Fibroblast of lung (primary cell): ENCODE data around the gene SLC16A4. TPM values are rescaled to one million over a fixed set of nuclear protein-coding genes. Genes with fewer than 3 reads are reported as not detected.

Source experiments
- DNase-seq, 2 donors: peaks; one replicate each; pipeline versions ENCODE4 v3.0.0 to v3.0.0-alpha.2; 2010; ENCODE audit warnings: low read depth in 2 of 2
- H2AFZ ChIP-seq: 2 replicates; pipeline ENCODE4 v1.5.1; 2012; ENCODE audit warnings: low read length, control low read depth, inconsistent platforms
- H3K27ac ChIP-seq: 2 replicates; pipeline ENCODE4 v1.5.1; 2011; ENCODE audit warnings: low read length, control low read depth; ENCODE audit not compliant: insufficient read depth
- H3K27me3 ChIP-seq: 2 replicates; pipeline ENCODE4 v1.5.1; 2011; ENCODE audit warnings: mild to moderate bottlenecking, low read length; ENCODE audit not compliant: control insufficient read depth, insufficient read depth
- H3K36me3 ChIP-seq: 2 replicates; pipeline ENCODE4 v1.5.1; 2011; ENCODE audit warnings: low read length; ENCODE audit not compliant: control insufficient read depth, insufficient read depth
- H3K4me1 ChIP-seq: 2 replicates; pipeline ENCODE4 v1.5.1; 2011; ENCODE audit warnings: low read length; ENCODE audit not compliant: control insufficient read depth, insufficient read depth; ENCODE audit errors: extremely low read depth
- H3K4me2 ChIP-seq: 2 replicates; pipeline ENCODE4 v1.5.1; 2011; ENCODE audit warnings: low read length, control low read depth; ENCODE audit not compliant: insufficient read depth; ENCODE audit errors: extremely low read depth
- H3K4me3 ChIP-seq, 4 experiments: fragments of 200-600 bp in 1 of 4; sonication (generic) in 1 of 4; replicated peaks in 1 of 4; 2 replicates each; pipeline ENCODE4 v1.5.1; 2011 to 2016; ENCODE audit warnings: low read length in 4 of 4, low read depth in 3 of 4, mild to moderate bottlenecking in 3 of 4, control low read depth in 2 of 4, inconsistent platforms in 1 of 4, mixed read lengths in 1 of 4; ENCODE audit not compliant: insufficient read depth in 1 of 4; ENCODE audit errors: control extremely low read depth in 1 of 4
- H3K79me2 ChIP-seq: 2 replicates; pipeline ENCODE4 v1.5.1; 2012; ENCODE audit warnings: mild to moderate bottlenecking, low read length, inconsistent platforms; ENCODE audit not compliant: control insufficient read depth, insufficient read depth
- H3K9ac ChIP-seq: 2 replicates; pipeline ENCODE4 v1.5.1; 2011; ENCODE audit warnings: mild to moderate bottlenecking, low read length, control low read depth; ENCODE audit not compliant: insufficient read depth
- H3K9me3 ChIP-seq: 2 replicates; pipeline ENCODE4 v1.5.1; 2012; ENCODE audit warnings: low read depth, low read length; ENCODE audit not compliant: control insufficient read depth, insufficient read depth
- H4K20me1 ChIP-seq: 2 replicates; pipeline ENCODE4 v1.5.1; 2011; ENCODE audit warnings: low read length; ENCODE audit not compliant: control insufficient read depth, insufficient read depth; ENCODE audit errors: extremely low read depth
- CTCF ChIP-seq, 2 donors: IDR thresholded peaks in 1 of 2; conservative IDR thresholded peaks in 1 of 2; 1 replicate in 1 of 2; 2 replicates in 1 of 2; pipeline ENCODE4 v1.5.1; 2011 to 2012; ENCODE audit warnings: low read length in 2 of 2, control low read depth in 1 of 2, inconsistent platforms in 1 of 2, low read depth in 1 of 2, mild to moderate bottlenecking in 1 of 2
- EZH2 ChIP-seq: IDR thresholded peaks from 2 replicates; pipeline ENCODE4 v1.5.1; 2012; ENCODE audit warnings: low read length, control low read depth, mild to moderate bottlenecking; ENCODE audit errors: missing control alignments
- polyA plus RNA-seq, 2 donors: library from polyadenylated mRNA; depleted of rRNA in 1 of 2; stranded (reverse) in 1 of 2; unstranded in 1 of 2; fragments of >200 nt; gene quantifications; 2 replicates each; pipeline ENCODE4 v1.2.1, GENCODE V29; 2011 to 2012; ENCODE audit warnings: missing spikeins in 1 of 2
- total RNA-seq: library from RNA; depleted of rRNA; stranded (reverse); fragments of >200 nt; gene quantifications from 2 replicates; pipeline ENCODE4 v1.2.1, GENCODE V29; 2014

Gene SLC16A4
- total and polyA plus RNA-seq, 2 donors (not counting 1 experiment from before 2014, with no cell fraction given): 64.4 to 91.9 TPM

GRCh38 chr1:110337704-110338308 is 53.0 kb downstream of the SLC16A4 start:
- Histone ChIP-seq H3K4me3 (peak overlapping the region; percentile 75 to 96 (median 82)), H3K9ac (peak overlapping the region; percentile 90), H3K4me1 (peaks cover 17% of the 10 kb centered on the region), H3K4me2 (peak overlapping the region; percentile 97), H3K27ac (peak overlapping the region; percentile 99), H4K20me1 (no peaks in the 10 kb centered on the region), H3K9me3 (no peaks in the 10 kb centered on the region), H3K79me2 (peaks cover 35% of the 10 kb centered on the region), H2AFZ (peak overlapping the region; percentile 87), H3K27me3 (no peaks in the 10 kb centered on the region), H3K36me3 (peaks cover 16% of the 10 kb centered on the region)
- TF ChIP-seq EZH2: no peak
- TF ChIP-seq CTCF (conservative IDR thresholded peaks at IDR 0.05 in 1 of 2, IDR thresholded peaks at IDR 0.05 in 1 of 2; ENCODE audit: low read depth in 1 of 2, low read length in 2 of 2): no peak
- no peak for DNase-seq

DNA sequence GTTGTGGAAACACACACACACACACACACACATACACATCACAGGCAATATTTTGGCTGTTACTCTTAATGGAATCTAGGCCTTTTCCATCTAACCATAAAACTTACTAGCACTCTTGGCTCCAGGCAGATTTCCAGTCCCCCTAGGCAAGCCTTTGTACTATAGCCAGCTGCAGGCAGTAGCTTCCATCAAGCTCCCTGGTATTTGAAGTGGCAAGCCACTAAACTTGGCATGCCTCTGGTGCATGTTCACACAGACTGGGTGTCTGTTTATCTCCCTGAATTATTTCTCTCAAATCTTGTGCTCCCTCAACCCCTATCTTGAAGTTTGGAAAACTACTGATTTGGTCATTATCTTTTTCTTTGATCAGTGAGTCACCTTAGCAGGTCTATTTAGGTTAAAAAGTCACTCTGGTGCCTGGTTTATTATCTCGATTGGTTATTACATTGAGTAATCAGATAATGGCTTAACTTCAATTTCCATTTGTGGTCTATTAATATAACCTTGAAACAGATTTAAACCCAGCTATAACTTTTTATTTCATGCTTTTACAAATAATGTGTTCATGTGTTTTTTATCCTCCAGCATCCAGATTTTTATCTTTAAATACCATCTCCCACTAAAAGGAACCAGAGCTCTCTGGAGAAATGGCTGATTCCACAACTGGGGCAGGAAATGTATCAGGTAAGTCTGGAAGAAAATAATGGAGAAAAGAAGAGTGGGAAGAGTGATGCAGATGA is 54.4 kb downstream of the SLC16A4 start:
- H3K4me2 ChIP-seq: no peak overlapping the region

More for the DNA sequence above, 54.4 kb downstream of the SLC16A4 start:
- TF ChIP-seq EZH2 (no peak), CTCF (conservative IDR thresholded peaks at IDR 0.05 in 1 of 2, IDR thresholded peaks at IDR 0.05 in 1 of 2; ENCODE audit: low read depth in 1 of 2, low read length in 2 of 2) (no peak)
- no peak overlapping the region for H3K27ac ChIP-seq
- no peaks in the 10 kb centered on the region for H4K20me1 ChIP-seq
- peaks cover 11% of the 10 kb centered on the region for H3K4me1 ChIP-seq
- H3K79me2 ChIP-seq: peaks cover 21% of the 10 kb centered on the region
- H2AFZ ChIP-seq: no peak overlapping the region
- H3K9me3 ChIP-seq: no peaks in the 10 kb centered on the region
- H3K4me3 ChIP-seq: no peak overlapping the region
- peaks cover 8% of the 10 kb centered on the region for H3K36me3 ChIP-seq
- no peaks in the 10 kb centered on the region for H3K27me3 ChIP-seq
- no peak for DNase-seq
- H3K9ac ChIP-seq: no peak overlapping the region
